PC-3 (cell line): Measurements from ENCODE around the gene SPRR3. TPM values are rescaled to one million over a fixed set of nuclear protein-coding genes. Genes with fewer than 3 reads are reported as not detected.

Experiments
- ATAC-seq: fragments of 200-7000 bp; cut with Tn5 transposase; 2 replicates; pipeline ENCODE4 v1.9.1; 2020; ENCODE audit warnings: mild to moderate bottlenecking, moderate library complexity
- Bru-seq: library from RNA; stranded (reverse); fragments of 400-500 nt; gene quantifications from one replicate; lab custom pipeline; 2021; lab: Mats Ljungman, UMichigan
- BruChase-seq, 2 experiments: library from RNA; stranded (reverse); fragments of 400-500 nt; gene quantifications; one replicate each; lab custom pipeline; 2021; lab: Mats Ljungman, UMichigan
- BruUV-seq: library from RNA; stranded (reverse); fragments of 400-500 nt; replicated peaks from 2 replicates; lab custom pipeline; 2021; lab: Mats Ljungman, UMichigan
- CTCF ChIA-PET: fragments of 300-600 bp; sonication (Branson Sonifier 250); formaldehyde crosslinking; loops from one replicate; lab custom pipeline; 2022; ENCODE audit warnings: antibody characterized with exemption; lab: Charles Lee
- POLR2A ChIA-PET: fragments of 300-600 bp; sonication (Branson Sonifier 250); formaldehyde crosslinking; loops from one replicate; lab custom pipeline; 2022; ENCODE audit warnings: antibody characterized with exemption; ENCODE audit not compliant: unreplicated experiment; lab: Charles Lee
- DNase-seq: peaks from one replicate; pipeline ENCODE4 v3.0.0-alpha.2; 2015
- H2AFZ ChIP-seq: fragments of 300-600 bp; sonication (generic); 2 replicates; pipeline ENCODE4 v1.6.0; 2016; ENCODE audit warnings: antibody characterized with exemption, low read length
- H3F3A ChIP-seq: fragments of 300-600 bp; sonication (generic); one replicate; pipeline ENCODE4 v1.6.0; 2017; ENCODE audit warnings: antibody characterized with exemption, low read length, control low read depth, mild to moderate bottlenecking; ENCODE audit not compliant: unreplicated experiment
- H3K27ac ChIP-seq: fragments of 300-600 bp; sonication (generic); 2 replicates; pipeline ENCODE4 v1.5.1; 2016; ENCODE audit warnings: mild to moderate bottlenecking, low read length
- H3K27me3 ChIP-seq: fragments of 300-600 bp; sonication (generic); 2 replicates; pipeline ENCODE4 v1.6.1; 2016; ENCODE audit warnings: low read length, mixed read lengths
- H3K36me3 ChIP-seq: fragments of 300-600 bp; sonication (generic); 2 replicates; pipeline ENCODE4 v1.6.1; 2016; ENCODE audit warnings: low read depth, mixed run types, low read length, mixed read lengths
- H3K4me1 ChIP-seq: fragments of 300-600 bp; sonication (generic); 2 replicates; pipeline ENCODE4 v1.5.1; 2016; ENCODE audit warnings: low read length; ENCODE audit not compliant: insufficient read depth
- H3K4me2 ChIP-seq: fragments of 300-600 bp; sonication (generic); 2 replicates; pipeline ENCODE4 v1.6.0; 2016; ENCODE audit warnings: low read length
- H3K4me3 ChIP-seq: fragments of 300-600 bp; sonication (generic); 2 replicates; pipeline ENCODE4 v1.5.1; 2016; ENCODE audit warnings: mild to moderate bottlenecking, low read length, mixed read lengths
- H3K79me2 ChIP-seq: fragments of 300-600 bp; sonication (generic); 2 replicates; pipeline ENCODE4 v1.6.1; 2017; ENCODE audit warnings: low read length, mixed read lengths
- H3K9ac ChIP-seq: fragments of 300-600 bp; sonication (generic); 2 replicates; pipeline ENCODE4 v1.6.0; 2016; ENCODE audit warnings: mild to moderate bottlenecking, low read length
- H3K9me2 ChIP-seq: fragments of 300-600 bp; sonication (generic); replicated peaks from 2 replicates; pipeline ENCODE4 v1.6.1; 2016; ENCODE audit warnings: mixed run types, low read length, mixed read lengths
- H3K9me3 ChIP-seq: fragments of 300-600 bp; sonication (generic); 2 replicates; pipeline ENCODE4 v1.6.1; 2016; ENCODE audit warnings: low read length, mixed read lengths
- H4K20me1 ChIP-seq: fragments of 300-600 bp; sonication (generic); 2 replicates; pipeline ENCODE4 v1.6.1; 2016; ENCODE audit warnings: low read length, mixed read lengths
- EZH2 ChIP-seq: fragments of 300-600 bp; sonication (generic); IDR thresholded peaks from one replicate; pipeline ENCODE4 v1.6.1; 2017; ENCODE audit warnings: antibody characterized with exemption, mild to moderate bottlenecking, low read length; ENCODE audit not compliant: unreplicated experiment
- EZH2phosphoT487 ChIP-seq: fragments of 300-600 bp; sonication (generic); IDR thresholded peaks from 2 replicates; pipeline ENCODE4 v1.6.1; 2018; ENCODE audit warnings: mild to moderate bottlenecking, antibody characterized with exemption, low read length, borderline replicate concordance
- intact Hi-C: fragments of 100-400 bp; cut with micrococcal nuclease; formaldehyde crosslinking; loops from 2 replicates; pipeline ENCODE4 v1.9.0; 2023
- long read RNA-seq: library from polyadenylated mRNA; unstranded; transcript quantifications from one replicate; pipeline ENCODE4 v2.0.0, GENCODE V29; 2021; ENCODE audit not compliant: unreplicated experiment
- total RNA-seq: library from RNA; depleted of rRNA; stranded (reverse); fragments of >200 nt; gene quantifications from 2 replicates; pipeline ENCODE4 v1.2.3, GENCODE V29; 2014; rRNA removed
- TF ChIP-seq, protein P1 (sequence below): fragments of 300-600 bp; sonication (generic); conservative IDR thresholded peaks from 2 replicates; pipeline ENCODE4 v1.5.1; 2017; ENCODE audit warnings: antibody characterized with exemption, low read depth, mild to moderate bottlenecking, low read length

The SPRR3 gene, protein sequence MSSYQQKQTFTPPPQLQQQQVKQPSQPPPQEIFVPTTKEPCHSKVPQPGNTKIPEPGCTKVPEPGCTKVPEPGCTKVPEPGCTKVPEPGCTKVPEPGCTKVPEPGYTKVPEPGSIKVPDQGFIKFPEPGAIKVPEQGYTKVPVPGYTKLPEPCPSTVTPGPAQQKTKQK
- total RNA-seq (0.51 TPM in 1 of 2 replicates, not detected in the other), Bru-seq, nascent RNA (not detected), BruChase-seq, experiment 1, labeled RNA remaining after a 6-hour chase (not detected), BruChase-seq, experiment 2, labeled RNA remaining after a 2-hour chase (not detected)
- long read RNA-seq: 0 reads

DNA sequence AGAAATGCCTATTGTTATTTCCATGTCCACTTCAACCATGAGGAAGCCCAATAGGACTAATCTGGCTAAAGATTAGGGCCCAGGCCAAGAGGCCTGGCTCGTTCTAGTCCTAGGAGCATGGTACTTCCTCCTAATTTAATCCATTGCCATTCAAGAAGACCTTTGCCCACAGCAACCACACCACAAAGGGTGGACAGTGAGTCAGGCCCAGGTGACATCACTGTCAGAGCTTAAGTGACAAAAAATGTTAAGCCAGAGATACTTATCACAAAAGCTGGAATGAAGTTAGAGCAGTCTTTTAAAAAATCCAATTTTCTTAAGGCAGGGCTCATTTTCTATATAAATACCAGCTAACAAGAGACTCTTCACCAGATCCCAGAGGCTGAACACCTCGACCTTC lies at the start of gene SPRR3:
SPRR3 (plus strand) TSS at position 368 of the 400 bp plus-strand sequence. CDS start 1,272 bp downstream, outside the sequence.
- TF ChIP-seq, protein P1, sequence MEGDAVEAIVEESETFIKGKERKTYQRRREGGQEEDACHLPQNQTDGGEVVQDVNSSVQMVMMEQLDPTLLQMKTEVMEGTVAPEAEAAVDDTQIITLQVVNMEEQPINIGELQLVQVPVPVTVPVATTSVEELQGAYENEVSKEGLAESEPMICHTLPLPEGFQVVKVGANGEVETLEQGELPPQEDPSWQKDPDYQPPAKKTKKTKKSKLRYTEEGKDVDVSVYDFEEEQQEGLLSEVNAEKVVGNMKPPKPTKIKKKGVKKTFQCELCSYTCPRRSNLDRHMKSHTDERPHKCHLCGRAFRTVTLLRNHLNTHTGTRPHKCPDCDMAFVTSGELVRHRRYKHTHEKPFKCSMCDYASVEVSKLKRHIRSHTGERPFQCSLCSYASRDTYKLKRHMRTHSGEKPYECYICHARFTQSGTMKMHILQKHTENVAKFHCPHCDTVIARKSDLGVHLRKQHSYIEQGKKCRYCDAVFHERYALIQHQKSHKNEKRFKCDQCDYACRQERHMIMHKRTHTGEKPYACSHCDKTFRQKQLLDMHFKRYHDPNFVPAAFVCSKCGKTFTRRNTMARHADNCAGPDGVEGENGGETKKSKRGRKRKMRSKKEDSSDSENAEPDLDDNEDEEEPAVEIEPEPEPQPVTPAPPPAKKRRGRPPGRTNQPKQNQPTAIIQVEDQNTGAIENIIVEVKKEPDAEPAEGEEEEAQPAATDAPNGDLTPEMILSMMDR: no peak
- TF ChIP-seq EZH2phosphoT487 (no peak), EZH2 (no peak)
- H3K36me3 ChIP-seq: no peaks in the 10 kb centered on the region
- no peaks in the 10 kb centered on the region for H4K20me1 ChIP-seq
- H2AFZ ChIP-seq: no peak within 1 kb of the TSS
- intact Hi-C loops: no loop called here
- BruUV-seq: no TSS peak
- no peak within 1 kb of the TSS for H3K4me2 ChIP-seq
- no peak within 1 kb of the TSS for H3K9ac ChIP-seq
- H3K4me3 ChIP-seq: no peak within 1 kb of the TSS
- no peaks in the 10 kb centered on the region for H3K4me1 ChIP-seq
- no peaks in the 10 kb centered on the region for H3K9me2 ChIP-seq
- H3K27ac ChIP-seq: no peak within 1 kb of the TSS
- H3F3A ChIP-seq: no peaks in the 10 kb centered on the region
- ATAC-seq (no peak), DNase-seq (peak; percentile 22)
- peaks cover 22% of the 10 kb centered on the region for H3K27me3 ChIP-seq
- H3K9me3 ChIP-seq: no peaks in the 10 kb centered on the region
- ChIA-PET CTCF (interaction anchor here (0.6 kb wide), 1 partner anchor 222 kb away, joined by 3 read pairs; no protein-coding TSS in a partner anchor), POLR2A (no interaction called here)
- no peaks in the 10 kb centered on the region for H3K79me2 ChIP-seq

DNA sequence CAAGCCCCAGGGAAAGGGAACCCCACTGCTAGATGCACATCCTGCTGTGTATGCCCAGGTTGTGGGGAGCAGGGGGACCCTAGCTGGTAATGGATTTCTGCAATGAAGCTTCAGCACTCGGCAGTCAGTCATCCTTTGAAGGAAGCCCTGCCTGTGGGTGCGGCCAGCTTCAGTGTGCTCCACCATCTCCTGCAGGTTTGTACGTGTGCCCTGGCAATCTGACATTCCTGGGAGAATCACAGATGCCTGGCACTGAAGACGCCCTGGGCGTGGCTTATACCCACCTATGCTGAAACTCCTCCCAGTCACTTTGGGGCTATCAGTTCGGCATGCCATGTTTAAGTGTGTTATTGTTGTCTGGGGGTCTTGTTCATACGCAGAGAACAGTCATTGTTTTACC lies 47.8 kb upstream of the SPRR3 start:
- Histone ChIP-seq H3K9me3 (no peaks in the 10 kb centered on the region), H3K27ac (no peak overlapping the region), H3K9ac (no peak overlapping the region), H3K4me1 (peaks cover 6% of the 10 kb centered on the region), H2AFZ (no peak overlapping the region), H3K9me2 (no peaks in the 10 kb centered on the region), H3K27me3 (peaks cover 35% of the 10 kb centered on the region), H3F3A (no peaks in the 10 kb centered on the region), H3K79me2 (no peaks in the 10 kb centered on the region), H3K4me3 (no peak overlapping the region), H4K20me1 (no peaks in the 10 kb centered on the region), H3K4me2 (peak overlapping the region; percentile 38; the same call in 1 of the 2 replicates), H3K36me3 (no peaks in the 10 kb centered on the region)
- ChIA-PET CTCF (no interaction called here), POLR2A (no interaction called here)
- TF ChIP-seq, protein P1: no peak
- TF ChIP-seq EZH2phosphoT487: no peak
- no peak for TF ChIP-seq EZH2
- ATAC-seq (no peak), DNase-seq (no peak)
- BruUV-seq: no TSS peak
- intact Hi-C loops: no loop called here

DNA sequence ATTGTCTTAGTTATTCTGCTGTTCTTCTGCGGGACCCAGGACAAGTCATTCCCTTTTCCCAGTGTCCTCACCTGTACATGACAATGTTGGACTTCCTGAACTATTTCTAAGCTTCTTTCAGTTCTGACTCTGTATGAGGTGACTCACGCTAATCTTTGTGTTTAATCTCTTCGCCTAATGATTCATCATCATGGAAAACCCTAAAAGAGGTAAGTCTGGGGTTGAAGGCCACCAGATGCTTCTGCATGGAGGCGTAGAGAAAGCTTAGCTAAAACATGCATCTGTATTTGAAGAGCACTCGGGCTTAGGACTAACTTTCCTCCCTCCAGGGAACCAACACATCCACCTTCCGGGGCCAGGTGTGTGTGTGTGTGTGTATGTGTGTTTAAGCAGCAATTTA lies 47.1 kb upstream of the SPRR3 start:
- TF ChIP-seq EZH2: no peak
- TF ChIP-seq EZH2phosphoT487: no peak
- TF ChIP-seq, protein P1: no peak
- DNase-seq (peak; percentile 86), ATAC-seq (peak; percentile 29; the same call in 1 of the 2 replicates)
- intact Hi-C loops: no loop called here
- H3K4me1 ChIP-seq: peaks cover 6% of the 10 kb centered on the region
- H3K9me3 ChIP-seq: no peaks in the 10 kb centered on the region
- CTCF ChIA-PET: no interaction called here
- H3K9ac ChIP-seq: no peak overlapping the region
- no peak overlapping the region for H3K27ac ChIP-seq
- no peak overlapping the region for H3K4me3 ChIP-seq
- H3K4me2 ChIP-seq: peak overlapping the region; percentile 38
- POLR2A ChIA-PET: no interaction called here
- no peaks in the 10 kb centered on the region for H3K36me3 ChIP-seq
- H3K27me3 ChIP-seq: peaks cover 37% of the 10 kb centered on the region
- H4K20me1 ChIP-seq: no peaks in the 10 kb centered on the region
- H3F3A ChIP-seq: no peaks in the 10 kb centered on the region
- no TSS peak for BruUV-seq
- no peak overlapping the region for H2AFZ ChIP-seq
- no peaks in the 10 kb centered on the region for H3K9me2 ChIP-seq
- no peaks in the 10 kb centered on the region for H3K79me2 ChIP-seq
